HG02798 (cell line): ENCODE data around the gene MGMT.

Experiments used
- ATAC-seq: cut with Tn5 transposase; IDR thresholded peaks from one replicate; pipeline ENCODE4 v1.9.1; 2021; ENCODE audit warnings: mild to moderate bottlenecking; ENCODE audit not compliant: unreplicated experiment, poor library complexity

Gene MGMT

GRCh38 chr10:129717816-129718547, 250.9 kb downstream of the MGMT start:
- no peak for ATAC-seq

- ATAC-seq = no peak
Measured at GRCh38 chr10:129718548-129719414, 251.7 kb downstream of the MGMT start.

GRCh38 chr10:129719415-129719739, 252.3 kb downstream of the MGMT start:
- no peak for ATAC-seq

GRCh38 chr10:129719889-129720590, 253.0 kb downstream of the MGMT start:
- ATAC-seq = no peak

- no peak for ATAC-seq
Measured at GRCh38 chr10:129725011-129725410, 258.0 kb downstream of the MGMT start.

GRCh38 chr10:129725482-129725881, 258.4 kb downstream of the MGMT start:
- no peak for ATAC-seq

- ATAC-seq = no peak
Measured at GRCh38 chr10:129725890-129726631, 259.0 kb downstream of the MGMT start.

GRCh38 chr10:129727071-129727470, 260.0 kb downstream of the MGMT start:
- no peak for ATAC-seq

GRCh38 chr10:129727495-129727894, 260.5 kb downstream of the MGMT start:
- ATAC-seq = no peak

- no peak for ATAC-seq
Measured at GRCh38 chr10:129728246-129728820, 261.3 kb downstream of the MGMT start.

GRCh38 chr10:129728905-129729795, 262.1 kb downstream of the MGMT start:
- no peak for ATAC-seq

GRCh38 chr10:129730272-129730992, 263.4 kb downstream of the MGMT start:
- no peak for ATAC-seq

GRCh38 chr10:129730993-129731325, 263.9 kb downstream of the MGMT start:
- ATAC-seq = no peak

GRCh38 chr10:129740532-129741279, 273.7 kb downstream of the MGMT start:
- ATAC-seq = no peak

GRCh38 chr10:129741280-129741977, 274.4 kb downstream of the MGMT start:
- ATAC-seq = no peak

- no peak for ATAC-seq
Measured at GRCh38 chr10:129741978-129742741, 275.1 kb downstream of the MGMT start.
